HG03103 (cell line): ENCODE results near the gene METTL24.

ENCODE experiments used
- ATAC-seq: cut with Tn5 transposase; IDR thresholded peaks from one replicate; pipeline ENCODE4 v1.9.1; 2021; ENCODE audit warnings: low read depth; ENCODE audit not compliant: unreplicated experiment

METTL24 gene

GRCh38 chr6:110357664-110358552 is at the start of gene METTL24:
Gene METTL24, minus strand, starts transcription at chr6:110358349. Its CDS starts 77 bp downstream, at chr6:110358272.
- ATAC-seq = no peak

- no peak for ATAC-seq
Observed at GRCh38 chr6:110404607-110405006, 46.5 kb upstream of the METTL24 start.

GRCh38 chr6:110401585-110402176 is 43.5 kb upstream of the METTL24 start:
- no peak for ATAC-seq

GRCh38 chr6:110400208-110400607 is 42.1 kb upstream of the METTL24 start:
- ATAC-seq = no peak

GRCh38 chr6:110399219-110400071 is 41.3 kb upstream of the METTL24 start:
- ATAC-seq = no peak

- no peak for ATAC-seq
Observed at GRCh38 chr6:110398778-110399177, 40.6 kb upstream of the METTL24 start.

- ATAC-seq = no peak
Observed at GRCh38 chr6:110395221-110395620, 37.1 kb upstream of the METTL24 start.

GRCh38 chr6:110394409-110394808 is 36.3 kb upstream of the METTL24 start:
- no peak for ATAC-seq

- ATAC-seq = no peak
Observed at GRCh38 chr6:110392727-110393126, 34.6 kb upstream of the METTL24 start.

- ATAC-seq = no peak
Observed at GRCh38 chr6:110390404-110390803, 32.3 kb upstream of the METTL24 start.

- ATAC-seq = no peak
Observed at GRCh38 chr6:110389689-110390382, 31.7 kb upstream of the METTL24 start.

GRCh38 chr6:110387986-110388385 is 29.8 kb upstream of the METTL24 start:
- no peak for ATAC-seq

- ATAC-seq = no peak
Observed at GRCh38 chr6:110385458-110385863, 27.3 kb upstream of the METTL24 start.

GRCh38 chr6:110378552-110378951 is 20.4 kb upstream of the METTL24 start:
- ATAC-seq = no peak

GRCh38 chr6:110369066-110369465 is 10.9 kb upstream of the METTL24 start:
- ATAC-seq = no peak

- no peak for ATAC-seq
Observed at GRCh38 chr6:110368284-110368683, 10.1 kb upstream of the METTL24 start.

- ATAC-seq = no peak
Observed at GRCh38 chr6:110367825-110368224, 9.7 kb upstream of the METTL24 start.

GRCh38 chr6:110366975-110367374 is 8.8 kb upstream of the METTL24 start:
- no peak for ATAC-seq

GRCh38 chr6:110366256-110366655 is 8.1 kb upstream of the METTL24 start:
- no peak for ATAC-seq

GRCh38 chr6:110364364-110365105 is 6.4 kb upstream of the METTL24 start:
- no peak for ATAC-seq
